Umbilical cord (tissue), 2 donors: Measurements from ENCODE around the gene ATXN2. TPM values are rescaled to one million over a fixed set of nuclear protein-coding genes. Genes with fewer than 3 reads are reported as not detected.
A peak's percentile ranks its signal among the peaks of the same experiment; 100 is the strongest.

Source experiments
- DNase-seq: peaks from one replicate; pipeline ENCODE4 v3.0.0-alpha.2; 2015; ENCODE audit warnings: low spot score
- total RNA-seq: library from RNA; depleted of rRNA; stranded (reverse); fragments of >200 nt; gene quantifications from one replicate; pipeline ENCODE4 v1.2.3, GENCODE V29; 2014; ENCODE audit warnings: low replicate concordance; ENCODE audit not compliant: insufficient read depth

ATXN2 gene
- total RNA-seq, 1 donor from 2014 or later, result 79.2 TPM

DNA sequence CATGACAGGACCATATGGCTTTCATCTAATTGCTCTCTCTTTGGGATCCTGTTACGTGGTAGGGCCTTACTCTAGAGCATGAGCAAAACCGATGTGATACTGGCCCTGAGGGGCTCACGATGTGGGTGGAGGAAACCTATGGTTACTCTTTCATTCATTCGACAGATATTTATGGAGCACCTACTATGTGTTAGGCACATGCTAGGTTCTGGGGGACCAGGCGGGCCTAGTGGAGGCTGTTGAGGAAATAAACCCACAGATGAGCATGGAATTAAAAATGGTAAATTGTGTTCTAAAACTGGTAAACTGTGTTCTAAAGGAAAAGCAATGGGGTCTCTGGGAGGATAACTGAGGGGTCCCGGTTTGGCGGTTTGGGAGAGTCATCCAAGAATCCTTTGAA lies 178.6 kb downstream of the ATXN2 start:
- DNase-seq, result no peak

DNA sequence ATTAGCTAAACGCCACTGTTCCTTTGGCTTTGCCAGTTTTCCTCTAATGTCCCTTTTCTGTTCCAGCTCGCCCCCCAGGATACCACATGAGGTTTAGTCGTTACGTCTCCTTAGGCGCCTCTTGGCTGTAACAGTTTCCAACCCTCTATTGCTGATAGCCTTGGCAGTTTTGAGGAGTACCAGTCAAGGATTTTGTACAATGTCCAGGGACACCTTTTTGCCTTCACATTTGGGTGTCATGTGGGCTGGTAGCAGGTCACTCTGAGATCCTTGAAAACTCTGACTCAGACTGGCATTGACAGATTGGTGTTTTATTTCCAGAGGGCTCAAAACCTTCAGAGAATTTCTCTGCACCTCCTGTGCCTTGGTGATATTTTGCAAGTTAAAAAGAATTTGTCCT lies 179.3 kb downstream of the ATXN2 start:
- no peak for DNase-seq

DNA sequence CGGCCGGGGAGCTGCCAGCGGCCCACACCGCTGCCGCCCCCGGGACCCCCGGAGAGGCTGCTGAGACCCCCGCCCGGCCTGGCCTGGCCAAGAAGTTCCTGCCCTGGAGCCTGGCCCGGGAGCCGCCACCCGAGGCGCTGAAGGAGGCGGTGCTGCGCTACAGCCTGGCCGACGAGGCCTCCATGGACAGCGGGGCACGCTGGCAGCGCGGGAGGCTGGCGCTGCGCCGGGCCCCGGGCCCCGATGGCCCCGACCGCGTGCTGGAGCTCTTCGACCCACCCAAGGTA lies 180.6 kb downstream of the ATXN2 start:
- DNase-seq, result no peak

DNA sequence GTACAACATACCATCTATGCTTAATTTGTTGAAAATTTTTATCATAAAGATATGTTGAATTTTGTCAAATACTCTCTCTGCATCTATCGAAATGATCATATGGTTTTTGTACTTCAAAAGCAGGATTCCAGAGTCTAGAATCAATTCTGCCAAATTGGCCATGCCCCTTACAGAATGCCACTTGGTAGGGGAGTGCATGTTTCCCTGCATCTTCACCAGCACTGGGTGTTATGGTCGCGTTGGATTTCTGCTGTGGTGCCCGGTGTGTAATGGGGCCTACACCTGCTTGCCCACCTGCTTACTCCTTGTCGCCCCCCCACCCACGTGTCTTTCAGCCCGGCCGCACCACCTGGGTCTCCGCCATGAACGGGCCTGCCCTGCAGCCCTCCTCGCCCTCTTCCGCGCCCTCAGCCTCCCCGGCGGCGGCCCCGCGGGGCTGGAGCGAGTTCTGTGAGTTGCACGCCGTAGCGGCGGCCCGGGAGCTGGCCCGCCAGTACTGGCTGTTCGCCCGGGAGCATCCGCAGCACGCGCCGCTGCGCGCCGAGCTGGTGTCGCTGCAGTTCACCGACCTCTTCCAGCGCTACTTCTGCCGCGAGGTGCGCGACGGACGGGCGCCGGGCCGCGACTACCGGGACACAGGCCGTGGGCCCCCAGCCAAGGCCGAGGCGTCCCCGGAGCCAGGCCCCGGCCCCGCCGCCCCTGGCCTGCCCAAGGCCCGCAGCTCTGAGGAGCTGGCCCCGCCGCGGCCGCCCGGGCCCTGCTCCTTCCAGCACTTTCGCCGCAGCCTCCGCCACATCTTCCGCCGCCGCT lies 181.1 kb downstream of the ATXN2 start:
- DNase-seq, result no peak

DNA sequence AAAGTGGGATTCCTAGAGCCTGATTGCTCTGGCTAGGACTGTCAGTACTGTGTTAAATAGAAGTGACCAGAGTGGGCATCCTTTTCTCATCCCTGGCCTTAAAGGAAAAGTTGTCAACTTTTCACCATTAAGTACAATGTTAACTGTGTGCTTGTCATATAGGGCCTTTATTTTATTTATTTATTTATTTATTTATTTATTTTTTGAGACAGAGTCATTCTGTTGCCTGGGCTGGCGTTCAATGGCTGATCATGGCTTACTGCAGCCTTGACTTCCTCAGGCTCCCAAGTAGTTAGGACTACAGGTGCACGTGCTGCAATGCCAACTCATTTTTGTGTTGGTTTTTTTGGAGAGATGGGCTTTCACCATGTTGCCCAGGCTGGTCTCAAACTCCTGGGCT lies 181.8 kb downstream of the ATXN2 start:
- DNase-seq, result no peak

DNA sequence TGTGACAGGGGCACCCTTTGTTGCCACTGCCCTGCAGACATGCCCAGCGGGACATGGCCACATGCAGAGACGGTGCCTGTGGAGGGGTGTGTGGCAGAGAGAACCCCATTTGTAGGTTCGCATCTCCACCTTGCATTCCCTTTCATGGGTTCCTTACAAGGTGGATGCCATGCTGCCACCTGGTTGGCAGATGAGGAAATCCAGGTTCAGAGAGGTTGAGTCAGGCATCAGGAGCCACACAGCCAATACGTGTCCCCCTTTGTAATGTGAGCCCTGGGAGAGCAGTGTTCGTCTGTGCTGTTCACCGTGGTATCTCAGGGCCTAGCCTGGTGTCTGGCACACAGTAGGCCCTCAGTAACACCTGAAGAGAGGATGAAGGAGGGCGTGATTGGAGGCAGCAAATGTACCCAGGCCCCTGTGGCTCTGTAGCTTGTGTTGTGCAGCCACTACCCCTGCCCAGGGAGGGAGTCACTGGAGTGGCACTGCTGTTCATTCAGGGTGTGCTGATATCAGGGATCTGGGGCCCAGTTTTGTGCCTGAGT lies 184.3 kb downstream of the ATXN2 start:
- DNase-seq, result no peak

DNA sequence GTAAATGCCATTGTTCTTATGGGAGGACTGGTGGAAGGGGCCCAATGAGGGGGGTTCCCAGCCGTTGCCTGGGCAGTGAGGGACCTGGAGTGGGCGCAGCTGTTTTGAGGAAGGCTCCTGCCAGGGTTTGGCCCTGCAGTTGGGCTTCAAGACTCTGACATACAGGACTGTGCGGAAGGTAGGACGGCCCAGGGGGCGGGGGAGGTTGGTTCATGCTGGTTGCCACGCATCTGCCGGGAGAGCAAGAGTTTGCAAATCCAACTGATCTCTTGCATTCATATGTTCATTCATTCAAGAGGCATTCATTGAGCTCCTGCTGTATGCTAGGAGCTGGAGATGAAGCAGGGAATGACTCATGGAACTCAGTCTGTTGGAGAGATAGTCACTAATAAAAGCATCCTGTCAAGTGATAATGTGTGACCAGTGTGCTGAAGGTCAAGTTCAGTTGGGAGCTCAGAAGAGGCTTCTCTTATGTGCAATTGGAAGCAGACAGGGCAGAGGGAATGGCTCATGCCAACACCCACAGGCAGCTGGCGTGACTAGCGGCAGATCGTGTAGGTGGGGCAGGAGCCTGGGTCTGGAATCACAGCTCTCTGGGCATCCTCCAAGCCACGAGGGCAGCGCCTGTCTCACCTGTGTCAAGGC lies 185.6 kb downstream of the ATXN2 start:
- no peak for DNase-seq

DNA sequence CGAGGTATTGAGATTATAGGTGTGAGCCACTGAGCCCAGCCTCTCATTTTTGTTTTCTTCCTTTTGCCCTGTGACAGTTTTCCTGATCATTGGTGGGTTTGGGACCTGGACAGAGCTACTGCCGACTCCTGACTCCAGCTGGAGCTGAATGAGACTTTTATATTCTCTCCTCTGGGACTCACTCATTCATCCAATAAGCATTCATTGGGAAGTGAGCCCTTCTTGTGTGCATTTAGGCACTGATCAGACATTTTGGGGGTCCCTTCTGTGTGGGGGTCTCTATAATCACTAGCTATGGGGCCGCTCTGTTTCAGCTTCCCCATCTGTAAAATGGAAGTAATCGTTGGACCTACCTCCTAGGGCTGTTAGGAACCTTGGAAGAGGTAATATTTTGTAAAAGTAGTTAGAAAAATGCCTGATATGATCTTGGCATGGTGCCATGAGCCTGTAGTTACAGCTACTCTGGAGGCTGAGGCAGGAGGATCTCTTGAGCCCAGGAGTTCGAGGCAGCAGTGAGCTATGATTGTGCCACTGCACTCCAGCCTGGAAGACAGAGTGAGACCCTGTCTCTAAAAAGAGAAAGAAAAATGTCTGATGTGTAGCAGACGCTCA lies 186.2 kb downstream of the ATXN2 start:
- DNase-seq, result no peak

DNA sequence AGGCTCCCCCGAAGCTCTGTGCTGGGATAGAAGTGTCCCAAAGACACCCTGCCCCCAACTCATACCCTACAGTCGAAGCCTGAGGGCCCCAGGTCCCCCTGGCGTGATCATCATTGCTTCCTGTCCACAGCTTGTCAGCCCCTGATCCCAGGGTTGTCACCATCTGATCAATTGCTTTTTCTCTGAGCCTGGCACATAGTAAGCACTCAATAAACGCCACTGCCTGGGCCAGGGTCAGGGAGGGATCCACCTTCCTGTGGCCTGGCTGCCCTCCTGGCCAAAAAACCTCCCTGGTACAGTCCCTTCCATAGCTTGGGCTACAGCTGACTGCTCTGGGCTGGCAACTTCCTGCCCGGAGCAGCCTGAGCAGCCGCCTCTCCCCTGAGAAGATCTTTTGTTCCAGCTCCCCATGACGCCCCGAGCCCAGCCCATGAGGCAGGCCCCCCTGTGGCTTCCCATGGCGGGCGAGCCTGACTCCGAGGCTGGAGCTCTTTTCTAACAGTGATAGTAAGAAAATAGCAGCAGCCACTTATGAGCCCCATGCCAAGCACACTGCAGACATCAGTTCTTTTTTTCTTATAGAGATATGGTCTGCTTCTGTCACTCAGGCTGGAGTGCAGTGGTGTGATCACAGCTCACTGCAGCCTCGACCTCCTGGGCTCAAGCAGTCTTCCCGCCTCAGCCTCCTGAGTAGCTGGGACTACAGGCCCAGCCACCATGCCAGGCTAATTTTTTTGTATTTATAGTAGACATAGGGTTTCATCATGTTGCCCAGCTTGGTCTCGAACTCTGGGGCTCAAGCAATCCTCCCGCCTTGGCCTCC lies 186.9 kb downstream of the ATXN2 start:
- no peak for DNase-seq

DNA sequence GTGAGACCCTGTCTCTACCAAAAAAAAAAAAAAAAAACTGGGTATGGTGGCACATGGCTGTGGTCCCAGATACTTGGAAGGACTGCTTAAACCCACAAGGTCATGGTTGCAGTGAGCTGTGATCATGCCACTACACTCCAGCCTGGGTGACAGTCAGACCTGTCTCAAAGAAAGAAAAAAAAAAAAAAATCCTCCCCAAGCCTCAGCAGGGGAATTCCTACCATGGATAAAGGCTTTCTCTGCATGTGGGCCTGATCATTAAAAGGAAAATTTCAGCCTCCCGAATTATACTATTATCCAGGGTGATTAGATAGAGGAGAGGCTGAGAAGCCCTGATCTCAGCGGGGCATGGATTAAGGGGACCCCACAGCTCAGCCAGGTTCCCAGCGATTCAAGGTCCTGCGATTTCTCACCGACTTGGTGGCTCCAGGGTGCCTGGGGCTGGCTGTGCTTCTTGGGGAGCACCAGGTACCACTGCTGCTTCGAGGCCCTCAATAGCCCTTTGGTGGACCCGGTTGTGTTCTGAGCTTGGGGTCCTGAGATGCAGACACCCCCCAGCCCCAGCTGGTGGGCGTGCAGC lies 187.8 kb downstream of the ATXN2 start:
- no peak for DNase-seq

DNA sequence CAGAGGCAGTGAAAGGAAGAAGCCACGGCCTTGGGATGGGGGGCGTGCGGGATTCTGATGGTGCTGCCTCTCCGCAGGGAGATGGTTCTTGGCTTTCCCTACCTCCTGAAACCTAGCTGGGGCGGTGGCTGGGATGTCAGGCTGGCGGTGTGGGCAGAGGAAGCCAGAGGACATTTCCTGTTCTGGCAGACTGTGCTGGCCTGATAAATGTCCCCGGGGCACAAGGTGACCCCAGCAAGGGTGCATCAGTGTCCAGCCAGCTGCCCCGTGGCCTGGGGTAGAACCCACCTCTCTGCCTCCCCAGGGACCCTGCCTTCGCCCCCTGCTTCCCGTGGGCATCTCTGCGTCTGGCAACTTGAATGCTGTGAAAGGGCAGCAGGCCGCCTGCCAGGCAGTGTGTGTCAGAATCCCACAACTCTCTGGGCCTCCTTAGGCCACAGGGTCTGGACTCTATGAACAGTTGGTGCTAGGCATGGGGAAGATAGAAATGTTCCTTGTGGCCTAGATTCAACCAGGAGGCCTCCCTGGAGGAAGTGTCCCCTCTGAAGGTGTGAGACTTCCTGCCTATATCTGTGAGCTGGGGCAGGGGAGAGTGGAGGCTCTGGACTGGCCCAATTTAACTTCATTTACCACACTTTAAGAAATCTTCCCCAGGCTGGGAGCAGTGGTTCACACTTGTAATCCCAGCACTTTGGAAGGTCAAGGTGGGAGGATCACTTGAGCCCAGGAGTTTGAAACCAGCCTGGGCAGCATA lies 188.5 kb downstream of the ATXN2 start:
- DNase-seq, result no peak

DNA sequence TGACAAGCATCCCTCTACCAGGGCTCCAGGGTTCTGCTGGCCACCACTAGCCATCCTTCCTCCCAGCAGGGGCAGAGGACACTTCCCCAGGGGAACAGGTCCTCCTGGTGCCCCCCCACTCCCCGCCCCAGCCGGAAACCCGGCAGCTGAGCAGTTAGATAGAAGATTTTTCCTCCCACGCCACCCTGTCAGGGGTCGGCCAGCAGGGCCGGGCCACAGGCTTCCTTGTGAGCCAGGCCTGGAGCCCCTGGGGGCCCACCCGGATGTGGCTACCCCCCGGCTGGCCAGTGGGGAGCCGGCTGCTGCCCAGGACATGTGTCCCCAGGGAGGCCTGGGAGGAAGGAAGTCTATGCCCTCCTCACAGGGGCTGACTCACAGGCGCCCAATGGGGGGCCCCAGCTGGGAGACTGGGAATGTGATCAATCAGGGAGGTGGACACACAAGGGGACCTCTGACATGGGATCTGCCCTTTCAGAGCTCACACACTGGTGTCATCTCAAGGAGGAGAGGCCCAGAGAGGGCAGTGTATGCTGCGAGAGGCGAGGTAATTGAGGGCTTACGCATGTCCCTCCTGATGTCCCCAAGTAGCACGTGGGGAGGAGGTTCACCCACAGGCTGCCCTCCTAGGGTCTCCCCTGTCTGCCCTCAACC lies 189.2 kb downstream of the ATXN2 start:
- no peak for DNase-seq

DNA sequence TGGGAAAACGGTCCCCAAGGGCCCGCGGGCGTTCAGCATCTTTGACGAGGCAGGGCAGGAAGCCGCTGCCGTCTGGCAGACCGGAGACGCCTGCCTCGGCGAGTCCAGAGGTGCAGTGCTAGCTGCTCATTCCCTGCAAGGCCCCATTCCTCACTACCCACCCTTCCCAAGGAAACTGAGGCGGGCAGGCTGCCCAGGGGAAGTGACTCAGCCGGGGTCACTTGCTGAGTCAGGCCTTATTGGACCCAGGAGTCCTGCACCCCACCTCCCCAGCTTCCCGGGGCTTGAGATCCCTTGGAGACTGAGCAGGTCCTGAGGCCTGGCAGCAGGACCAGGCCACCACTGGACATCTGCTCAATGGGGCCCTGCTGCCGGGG lies 189.7 kb downstream of the ATXN2 start:
- no peak for DNase-seq

DNA sequence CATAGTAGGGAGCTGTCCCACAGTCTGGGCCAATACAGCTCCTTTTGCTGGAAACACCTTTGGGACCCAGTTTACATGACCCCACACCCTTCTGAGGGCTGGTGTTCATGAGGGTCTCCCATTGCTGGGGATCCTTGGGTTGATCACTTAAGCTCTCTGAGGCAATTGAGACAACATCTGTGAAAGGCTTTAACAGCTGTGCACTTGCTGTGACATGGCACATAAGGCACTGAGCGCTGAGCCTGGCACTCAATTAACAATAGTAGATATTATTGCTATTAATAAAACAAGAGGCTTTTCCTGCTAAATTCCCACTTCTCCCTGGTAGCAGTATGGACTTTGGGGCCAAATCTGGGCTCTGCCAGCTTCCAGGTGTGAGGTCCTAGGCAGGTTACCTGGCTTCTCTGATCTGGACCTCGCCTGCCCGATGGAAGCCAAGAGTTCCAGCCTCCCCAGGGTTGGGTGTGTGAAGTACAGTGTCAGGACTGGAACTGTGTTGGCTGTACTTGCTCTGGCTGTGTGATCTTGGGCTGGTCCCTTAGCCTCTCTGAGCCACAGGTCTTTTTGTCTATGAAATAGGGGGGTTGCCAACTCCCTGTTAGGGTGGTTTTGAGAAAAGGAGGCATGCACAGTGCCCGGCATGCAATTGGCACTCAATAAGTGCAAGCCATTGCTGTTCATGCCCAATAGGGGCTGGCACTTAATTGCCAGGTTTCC lies 190.3 kb downstream of the ATXN2 start:
- no peak for DNase-seq

DNA sequence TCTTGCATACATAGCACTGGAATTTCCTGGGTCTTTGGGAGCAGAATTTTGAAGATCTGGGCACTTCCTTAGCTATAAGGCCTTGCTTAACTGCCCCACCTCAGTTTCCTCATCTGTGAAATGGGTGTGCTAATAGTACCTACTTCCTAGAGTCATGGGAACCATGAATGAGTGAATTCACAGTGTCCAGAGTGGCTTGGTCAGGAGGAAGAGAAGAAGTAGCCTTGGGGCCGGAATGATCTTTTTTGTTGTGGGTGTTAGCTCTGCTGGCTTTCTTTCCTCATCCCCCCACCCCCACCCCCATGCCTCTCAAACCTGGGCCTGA lies 191.0 kb downstream of the ATXN2 start:
- DNase-seq, result no peak

DNA sequence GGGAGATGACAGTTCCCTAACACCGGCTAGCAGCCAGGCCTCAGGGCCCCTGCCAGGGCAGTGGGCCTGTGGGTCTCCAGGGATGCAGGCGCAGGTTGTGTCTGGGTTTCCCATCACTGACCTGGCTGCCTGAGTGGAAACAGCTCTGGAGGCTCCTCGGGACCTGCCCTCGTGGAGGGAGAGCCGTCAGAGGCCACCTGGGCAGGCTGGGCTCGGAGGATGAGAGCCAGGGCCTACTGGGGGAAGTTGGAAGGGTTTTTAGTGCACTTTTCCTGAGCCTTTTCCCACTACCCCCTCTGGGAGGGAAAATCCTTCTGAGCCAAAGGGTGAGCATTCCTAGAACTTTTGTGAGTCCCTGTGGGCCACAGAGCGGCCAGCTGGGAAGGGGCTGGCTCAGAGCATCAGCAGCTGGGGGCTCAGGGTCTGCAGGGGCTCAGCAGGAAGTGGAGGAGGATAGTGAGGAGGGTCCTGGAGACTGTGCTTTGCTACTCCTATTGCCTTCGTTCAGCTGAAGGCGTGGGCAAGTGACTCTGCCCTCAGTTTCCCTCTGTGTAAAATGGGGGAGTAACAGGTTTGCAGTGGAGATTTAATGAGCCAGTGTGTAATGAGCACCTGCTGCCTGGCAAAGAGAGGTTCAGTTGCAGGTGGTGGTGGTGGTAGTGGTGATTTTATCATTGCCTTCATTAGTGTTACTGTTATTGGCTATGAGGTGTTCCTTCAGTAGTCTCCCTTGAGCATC lies 191.6 kb downstream of the ATXN2 start:
- DNase-seq, result no peak

DNA sequence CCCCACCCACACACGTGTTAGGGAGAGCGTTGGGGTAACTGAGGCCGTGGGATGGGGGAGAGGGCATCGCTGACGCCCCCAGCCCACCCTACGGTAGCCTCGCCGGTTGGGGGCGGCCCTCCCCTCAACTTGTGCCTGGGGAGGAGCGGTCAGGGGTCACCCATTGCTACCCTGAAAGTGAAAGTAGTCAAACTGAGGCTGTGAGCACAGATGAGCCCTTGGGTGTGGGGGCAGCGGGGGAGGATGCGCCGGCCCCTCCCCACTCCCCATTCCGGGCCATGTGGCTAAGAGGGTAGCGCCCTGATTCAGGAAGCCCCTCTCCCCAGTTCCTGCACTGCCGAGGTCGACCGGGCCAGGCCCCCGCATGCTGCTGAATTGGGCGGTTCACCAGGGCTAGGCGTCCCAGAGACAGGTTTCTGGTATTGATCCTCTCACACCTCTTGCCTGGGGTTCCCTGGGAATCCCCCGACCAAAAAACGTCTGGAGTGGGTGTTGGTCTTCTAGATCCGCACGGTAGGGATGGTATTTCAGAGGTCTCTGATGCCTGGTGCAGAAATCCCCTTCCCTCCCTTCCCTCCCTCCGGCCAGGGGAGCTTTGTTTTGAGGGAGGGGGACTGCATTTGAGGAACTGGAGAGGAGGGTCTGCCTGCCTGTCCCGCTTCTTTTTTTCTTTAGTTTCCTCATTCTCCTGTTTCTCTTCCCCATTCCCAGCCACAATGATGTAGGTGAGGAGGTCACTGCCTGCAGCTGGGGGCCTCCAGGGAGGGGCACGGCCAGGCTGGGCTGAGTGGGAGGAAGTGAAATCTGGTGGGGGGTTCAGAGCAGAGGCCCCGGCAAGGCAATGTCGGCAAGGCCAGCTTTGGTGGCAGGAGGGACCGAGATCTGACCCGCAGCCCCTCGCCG lies 192.4 kb downstream of the ATXN2 start:
- peak; percentile 49 for DNase-seq

DNA sequence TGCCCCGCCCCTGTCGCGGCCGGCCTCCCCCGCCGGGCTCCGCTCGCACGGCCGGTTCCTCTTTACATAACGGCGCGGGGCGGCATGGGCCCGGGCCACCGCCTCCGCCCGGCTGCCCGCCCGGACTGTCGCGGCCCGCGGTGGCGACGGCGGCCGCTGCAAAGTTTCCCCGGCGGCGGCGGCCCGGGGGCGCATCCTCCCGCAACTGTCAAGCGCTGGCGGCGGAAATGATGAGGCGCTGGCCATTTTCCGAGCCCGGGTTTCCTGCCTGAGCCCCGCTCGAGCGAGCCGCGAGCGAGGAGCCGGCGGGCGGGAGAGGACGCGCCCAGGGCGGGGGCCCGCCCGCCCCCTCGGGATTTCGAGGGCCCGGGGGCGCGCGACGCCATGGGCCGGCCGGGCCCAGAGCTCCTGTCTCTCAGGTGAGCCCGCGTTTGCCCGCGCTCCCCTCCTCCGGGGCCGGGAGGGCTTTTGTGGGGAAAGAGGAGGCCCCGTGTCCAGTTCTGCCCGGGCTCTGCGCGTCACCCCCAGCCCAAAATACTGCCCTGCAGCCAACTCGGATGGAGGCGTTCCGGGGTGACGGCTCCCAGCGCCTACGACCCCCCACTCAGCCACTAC lies 193.1 kb downstream of the ATXN2 start, which contains the start of gene SH2B3:
Gene SH2B3 (plus strand): TSS at position 65 of the 615 bp plus-strand sequence. CDS start 12,223 bp downstream, outside the sequence.
- DNase-seq, result no peak
